Measurements from ENCODE around the gene SERTAD1.

Gene SERTAD1

DNA sequence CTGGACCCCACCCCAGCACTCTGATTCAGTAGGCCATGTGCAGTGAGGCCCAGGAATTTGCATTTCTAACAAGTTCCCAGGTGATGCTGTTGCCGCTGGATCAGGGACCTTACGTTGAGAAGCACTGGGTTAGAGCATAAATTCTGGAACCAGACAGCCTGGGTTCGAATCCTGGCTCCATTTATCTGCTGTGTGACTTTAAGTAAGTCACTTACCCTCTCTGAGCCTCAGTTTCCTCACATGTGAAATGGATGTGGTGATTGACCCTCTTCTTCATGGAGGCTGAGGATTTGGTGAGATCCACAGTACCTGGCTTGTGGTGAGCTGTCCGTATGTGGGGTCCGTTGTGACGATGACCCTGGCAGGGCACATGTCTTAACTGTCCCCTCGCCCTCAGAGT is 51.7 kb downstream of the SERTAD1 start:
- no peak for DNase-seq (ENCODE audit: low spot score)
- Histone ChIP-seq H3K4me3 (no peak overlapping the region), H3K27ac (no peak overlapping the region)
- TF ChIP-seq, protein P1, sequence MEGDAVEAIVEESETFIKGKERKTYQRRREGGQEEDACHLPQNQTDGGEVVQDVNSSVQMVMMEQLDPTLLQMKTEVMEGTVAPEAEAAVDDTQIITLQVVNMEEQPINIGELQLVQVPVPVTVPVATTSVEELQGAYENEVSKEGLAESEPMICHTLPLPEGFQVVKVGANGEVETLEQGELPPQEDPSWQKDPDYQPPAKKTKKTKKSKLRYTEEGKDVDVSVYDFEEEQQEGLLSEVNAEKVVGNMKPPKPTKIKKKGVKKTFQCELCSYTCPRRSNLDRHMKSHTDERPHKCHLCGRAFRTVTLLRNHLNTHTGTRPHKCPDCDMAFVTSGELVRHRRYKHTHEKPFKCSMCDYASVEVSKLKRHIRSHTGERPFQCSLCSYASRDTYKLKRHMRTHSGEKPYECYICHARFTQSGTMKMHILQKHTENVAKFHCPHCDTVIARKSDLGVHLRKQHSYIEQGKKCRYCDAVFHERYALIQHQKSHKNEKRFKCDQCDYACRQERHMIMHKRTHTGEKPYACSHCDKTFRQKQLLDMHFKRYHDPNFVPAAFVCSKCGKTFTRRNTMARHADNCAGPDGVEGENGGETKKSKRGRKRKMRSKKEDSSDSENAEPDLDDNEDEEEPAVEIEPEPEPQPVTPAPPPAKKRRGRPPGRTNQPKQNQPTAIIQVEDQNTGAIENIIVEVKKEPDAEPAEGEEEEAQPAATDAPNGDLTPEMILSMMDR (IDR thresholded peaks at IDR 0.05): no peak

DNA sequence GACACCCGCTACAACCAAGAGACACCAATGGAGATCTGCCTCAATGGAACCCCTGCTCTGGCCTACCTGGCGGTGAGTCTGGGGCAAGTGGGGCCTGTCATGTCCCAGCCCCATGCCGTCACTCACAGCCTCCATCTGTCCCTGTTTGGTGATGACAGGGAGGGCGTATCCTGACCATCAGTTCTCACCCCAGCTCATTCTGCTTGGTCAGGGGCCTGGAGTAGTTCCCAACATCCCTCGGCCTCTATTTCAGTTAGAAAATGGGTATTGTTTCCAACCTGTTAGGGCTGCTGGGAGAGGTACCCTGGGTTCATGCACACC is 54.0 kb downstream of the SERTAD1 start:
- DNase-seq (ENCODE audit: low spot score): no peak
- no peak overlapping the region for H3K27ac ChIP-seq
- TF ChIP-seq, protein P1 (IDR thresholded peaks at IDR 0.05): no peak
- no peak overlapping the region for H3K4me3 ChIP-seq

Data from coronary artery (tissue), 2 donors.